HG02852 (cell line): ENCODE data around the gene LGALS3.

Experiments used
- ATAC-seq: cut with Tn5 transposase; IDR thresholded peaks from one replicate; pipeline ENCODE4 v1.9.1; 2021; ENCODE audit warnings: mild to moderate bottlenecking, moderate library complexity; ENCODE audit not compliant: unreplicated experiment

Gene LGALS3

DNA sequence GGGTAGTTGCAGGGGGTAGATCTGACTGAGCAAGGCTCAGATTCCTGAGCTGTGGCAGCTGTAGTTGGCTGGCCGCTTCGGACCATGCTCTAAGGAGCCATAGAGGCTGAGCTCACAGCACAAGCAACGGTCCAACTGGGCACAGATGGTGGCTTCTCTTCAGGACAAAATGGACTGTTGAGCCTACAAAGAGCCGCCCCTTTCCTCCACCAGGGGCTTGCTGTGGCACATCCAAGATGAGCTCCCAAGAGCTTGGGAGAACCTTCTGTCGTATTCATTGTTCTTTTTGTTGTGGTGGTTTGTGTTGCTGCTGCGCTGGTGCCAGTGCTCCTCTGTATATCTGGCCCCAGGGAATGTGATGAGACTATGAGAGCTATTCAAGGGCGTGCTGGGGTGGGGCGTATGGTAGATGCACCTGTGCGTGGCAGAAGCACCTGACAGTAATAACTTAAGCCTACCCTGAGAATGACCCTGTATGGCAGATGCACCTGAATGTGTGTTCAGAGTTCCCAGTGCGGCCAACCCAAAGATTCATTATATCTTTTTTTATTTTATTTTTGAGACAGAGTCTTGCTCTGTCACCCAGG is 17.8 kb upstream of the LGALS3 start:
- no peak for ATAC-seq

DNA sequence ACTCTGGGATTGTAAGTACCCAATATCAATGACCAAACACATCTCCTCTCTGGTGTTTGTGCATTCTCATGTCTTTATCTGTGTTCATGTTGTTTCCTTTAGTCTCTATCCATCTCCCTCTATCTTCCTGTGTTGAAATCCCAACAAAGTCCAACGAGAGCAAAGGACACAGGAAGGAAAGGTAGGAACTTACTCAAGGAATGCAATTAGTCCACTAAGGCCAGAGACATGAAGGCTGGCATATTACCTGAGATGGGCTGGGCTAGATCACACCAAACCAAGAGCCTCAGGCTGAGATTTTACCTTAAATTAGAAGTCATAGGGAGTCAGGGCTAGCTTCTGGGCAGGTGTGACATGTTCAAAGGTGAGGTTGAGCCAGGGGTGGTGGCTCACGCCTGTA is 14.3 kb upstream of the LGALS3 start:
- ATAC-seq, result no peak

DNA sequence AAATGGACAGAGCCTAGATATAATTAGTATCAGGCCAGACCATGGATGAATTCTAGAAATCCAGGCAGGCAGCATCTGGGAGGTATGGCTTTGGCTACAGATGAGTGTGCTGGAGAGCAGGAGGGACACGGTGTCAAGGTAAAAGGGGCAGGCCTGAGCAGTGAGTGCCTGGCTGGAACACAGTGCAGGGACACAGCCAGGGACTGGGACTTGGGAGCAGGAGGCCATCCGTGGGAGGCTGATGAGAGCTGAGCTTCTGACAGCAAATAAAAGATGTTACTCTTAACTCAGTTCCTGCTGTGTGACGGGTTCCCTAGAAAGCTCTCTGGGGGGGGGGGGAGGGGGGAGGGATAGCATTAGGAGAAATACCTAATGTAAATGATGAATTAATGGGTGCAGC is 13.6 kb upstream of the LGALS3 start:
- no peak for ATAC-seq

DNA sequence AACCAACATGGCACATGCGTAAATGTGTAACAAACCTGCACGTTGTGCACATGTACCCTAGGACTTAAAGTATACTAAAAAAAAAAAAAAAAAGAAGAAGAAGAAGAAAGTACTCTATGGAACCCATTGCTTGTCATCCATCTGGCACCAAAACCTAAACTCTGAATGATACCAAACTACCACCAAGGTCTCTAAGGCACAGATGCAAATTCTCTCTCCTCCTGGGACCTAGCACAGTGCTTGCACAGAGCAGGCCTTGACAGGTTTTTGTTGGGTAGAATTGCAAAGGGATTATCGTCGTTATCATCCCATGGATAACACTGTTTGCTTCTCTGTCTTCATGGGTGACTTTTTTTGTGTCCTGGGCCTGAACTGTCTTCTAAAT is 13.2 kb upstream of the LGALS3 start:
- ATAC-seq, result no peak

DNA sequence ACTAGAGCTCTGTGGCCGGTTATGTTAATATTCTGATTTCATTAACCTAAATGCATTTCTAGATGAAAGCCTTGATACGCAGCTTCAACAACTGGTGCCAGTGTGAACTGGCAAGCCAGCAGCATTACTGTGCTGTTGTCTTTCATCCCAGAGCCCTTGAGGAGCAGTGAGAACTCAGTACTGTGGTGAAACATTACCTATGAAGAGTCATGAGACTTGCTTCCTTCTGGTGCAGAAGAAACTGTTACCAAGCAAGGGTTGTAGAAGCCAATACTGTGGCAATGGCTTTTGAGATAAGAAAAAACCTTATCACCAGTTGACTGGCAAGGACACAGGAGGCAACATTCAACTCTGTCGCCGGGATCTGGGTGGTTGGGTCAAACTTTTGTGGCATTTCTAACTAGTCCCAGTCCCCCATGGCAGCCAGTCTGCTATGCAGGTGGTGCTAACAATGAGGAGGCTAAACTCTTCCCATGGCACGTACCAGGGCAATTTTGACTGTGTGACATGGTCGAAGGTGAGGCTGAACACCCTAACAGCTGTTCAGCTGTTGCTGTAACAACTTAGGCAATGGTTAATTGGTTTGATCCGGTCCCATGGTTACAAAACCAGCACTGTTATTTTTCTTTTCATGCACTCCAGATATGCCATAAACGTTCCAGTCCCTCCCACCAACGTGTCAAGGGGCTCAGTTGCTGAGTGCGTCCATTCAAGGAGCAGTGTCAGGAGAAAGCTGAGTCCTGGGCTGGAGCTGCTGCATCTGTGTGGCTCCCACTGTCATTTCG is 12.6 kb upstream of the LGALS3 start:
- ATAC-seq, result no peak

DNA sequence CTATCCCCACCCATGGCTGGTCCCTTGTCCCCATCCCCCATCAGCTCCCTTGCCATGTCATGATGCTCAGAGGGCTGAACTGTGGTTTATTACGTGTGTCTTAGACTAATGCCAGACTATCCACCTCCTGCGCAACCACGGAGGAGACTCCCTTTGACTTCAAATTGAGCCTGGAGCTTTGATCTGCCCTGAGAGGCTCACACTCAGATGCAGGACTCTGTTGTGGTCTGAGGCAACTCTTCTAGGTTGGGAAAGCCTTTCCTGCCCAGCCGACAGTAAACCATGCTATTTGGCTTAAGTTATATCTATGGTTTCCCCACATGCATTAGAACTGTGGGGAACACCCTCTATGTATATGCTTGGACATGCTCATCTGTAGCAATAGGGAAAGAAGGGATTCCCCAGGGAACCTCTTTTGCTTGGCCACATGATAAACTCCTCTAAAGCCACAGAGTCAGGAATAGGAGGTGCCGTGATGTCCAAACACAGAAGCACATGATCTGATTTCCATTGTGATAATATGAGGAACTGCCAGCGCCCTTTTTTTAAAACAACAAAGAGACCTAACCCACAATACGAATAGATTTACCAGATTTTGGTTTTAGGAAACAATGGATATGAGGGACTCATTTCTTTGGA is 11.1 kb upstream of the LGALS3 start:
- no peak for ATAC-seq

DNA sequence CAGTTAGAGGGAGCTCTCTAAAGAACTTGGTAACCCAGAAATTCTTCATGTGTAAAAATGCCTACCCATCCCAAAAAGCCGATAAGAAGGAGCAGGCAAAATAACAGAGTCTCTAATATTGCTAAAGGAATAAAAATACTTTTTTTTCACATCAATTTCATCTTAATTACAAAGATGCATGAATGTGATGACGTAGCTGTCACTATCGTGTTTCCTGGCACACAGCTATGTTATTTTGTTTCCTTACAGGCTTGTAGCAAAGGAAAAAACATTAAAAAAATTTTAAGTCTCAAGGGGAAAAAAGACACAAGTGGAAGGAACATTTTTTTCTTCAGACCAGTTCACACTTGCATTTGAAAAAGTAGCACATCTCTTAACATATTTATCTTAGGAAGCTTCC is 10.3 kb upstream of the LGALS3 start:
- no peak for ATAC-seq

DNA sequence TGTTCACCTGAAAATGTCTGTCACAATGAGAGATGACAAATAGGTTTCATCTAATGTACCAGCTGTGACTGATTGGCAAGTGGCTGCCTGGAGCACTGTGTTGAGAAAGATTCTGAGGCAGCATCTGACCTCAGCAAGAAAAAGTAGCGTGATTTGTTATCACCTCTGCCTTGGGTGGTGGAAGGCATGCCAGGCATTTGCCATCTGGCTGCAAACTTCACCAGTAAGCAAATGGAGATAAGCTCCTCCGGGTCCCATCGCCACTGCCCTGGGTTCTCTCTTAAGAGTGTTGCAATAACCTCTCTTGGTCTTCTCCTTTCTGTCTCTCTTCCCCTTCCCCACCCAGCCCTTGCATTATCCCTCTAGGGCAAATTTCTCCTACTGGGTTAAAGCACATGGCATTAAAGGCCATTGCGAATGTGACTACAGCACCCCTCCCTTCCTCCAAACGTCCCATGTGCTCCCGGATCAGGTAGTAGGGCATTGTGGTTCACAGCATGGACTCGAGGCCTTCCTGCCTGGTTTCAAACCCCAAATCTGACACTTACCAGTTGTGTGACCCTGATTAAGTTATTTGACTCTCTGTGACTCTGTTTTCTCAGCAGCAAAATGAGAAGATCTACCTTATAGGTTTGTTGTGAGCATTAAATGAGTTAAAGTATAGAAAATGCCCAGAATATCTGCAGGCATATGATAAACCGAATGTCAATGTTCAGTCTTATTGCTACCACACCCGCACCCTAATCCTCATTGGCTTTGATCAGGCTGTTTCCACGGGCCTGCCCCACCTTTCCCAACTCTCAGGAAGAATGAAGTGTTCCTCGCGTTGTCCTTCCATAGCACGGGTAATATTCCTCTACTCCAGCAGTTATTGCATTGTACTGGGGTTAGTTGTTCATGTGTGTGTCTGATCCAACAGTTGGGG is 8.2 kb upstream of the LGALS3 start:
- ATAC-seq, result no peak

DNA sequence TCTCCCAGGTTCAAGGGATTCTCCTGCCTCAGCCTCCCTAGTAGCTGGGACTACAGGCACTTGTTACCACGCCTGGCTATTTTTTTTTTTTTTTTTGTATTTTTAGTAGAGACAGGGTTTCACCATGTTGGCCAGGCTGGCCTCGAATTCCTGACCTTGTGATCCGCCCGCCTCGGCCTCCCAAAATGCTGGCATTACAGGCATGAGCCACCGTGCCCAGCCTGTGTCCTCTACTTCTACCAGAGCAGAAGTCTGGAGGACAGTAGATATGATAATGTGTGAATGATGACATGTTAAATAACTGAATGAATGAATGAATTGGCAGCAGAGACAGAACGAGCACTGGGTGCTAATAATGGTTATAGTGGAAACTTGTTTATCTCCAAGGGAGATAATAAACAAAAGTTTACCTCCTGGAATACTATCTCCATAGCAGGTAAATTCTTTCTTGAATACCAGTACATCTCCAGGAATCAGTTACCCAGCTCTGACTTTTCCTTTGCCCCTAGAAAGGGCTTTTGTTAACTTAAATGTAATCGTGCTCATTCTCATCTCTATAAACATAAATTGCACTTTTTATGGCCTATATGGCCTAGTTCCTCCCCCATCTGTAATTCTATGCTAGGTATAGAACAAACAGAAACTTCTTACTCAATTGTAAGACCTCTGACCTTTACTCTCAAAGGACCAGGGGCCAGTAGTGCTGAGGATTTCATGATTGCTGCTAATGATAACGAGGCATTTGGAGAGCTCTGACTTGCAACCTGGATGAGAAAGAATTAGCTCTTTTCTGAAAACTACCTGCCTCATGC is 7.2 kb upstream of the LGALS3 start:
- no peak for ATAC-seq

DNA sequence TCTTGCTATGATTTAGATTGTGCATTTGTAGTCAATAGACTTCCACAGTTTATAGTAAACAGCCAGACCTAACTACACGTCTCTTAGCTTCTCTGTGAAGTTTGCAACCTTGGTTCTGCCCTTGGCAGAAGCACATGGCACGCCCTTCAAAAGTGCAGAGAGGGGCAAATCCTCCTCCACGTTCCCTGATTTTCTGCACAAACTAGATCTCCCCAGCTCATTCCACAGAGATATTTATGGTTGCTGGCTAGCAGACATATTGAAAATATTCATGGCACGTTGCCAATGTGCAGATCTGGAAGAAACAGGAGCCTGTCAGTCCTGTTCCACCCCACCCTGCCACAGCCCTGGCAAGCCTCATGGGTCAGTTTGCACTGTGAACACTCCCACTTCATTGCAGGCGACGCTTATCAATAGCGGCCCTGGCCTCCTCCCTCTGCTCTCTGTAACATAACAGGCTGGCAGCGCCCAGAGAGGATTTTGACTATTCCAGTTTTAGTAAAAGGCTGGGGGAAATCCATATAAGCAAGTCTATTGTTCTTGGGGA is 6.5 kb upstream of the LGALS3 start:
- ATAC-seq, result no peak

DNA sequence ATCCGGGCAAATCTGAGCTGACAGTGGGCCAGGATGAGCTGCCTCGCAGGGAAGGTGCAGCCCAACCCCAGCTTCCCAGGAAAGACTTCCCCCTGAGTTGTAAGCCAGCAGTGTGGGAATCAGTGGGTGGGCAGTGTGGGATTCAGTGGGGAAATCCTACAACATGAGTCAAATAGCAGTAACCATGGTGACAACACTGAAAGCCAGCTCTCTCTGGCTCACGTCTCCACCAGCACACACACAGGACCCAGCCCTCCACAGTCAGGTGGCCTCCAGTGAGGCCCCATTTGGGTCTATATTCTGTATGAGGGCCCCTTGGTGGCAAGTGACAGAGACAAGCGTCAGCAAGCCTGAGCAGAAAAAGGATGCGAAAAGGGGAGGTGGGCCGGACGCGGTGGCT is 6.0 kb upstream of the LGALS3 start:
- no peak for ATAC-seq

DNA sequence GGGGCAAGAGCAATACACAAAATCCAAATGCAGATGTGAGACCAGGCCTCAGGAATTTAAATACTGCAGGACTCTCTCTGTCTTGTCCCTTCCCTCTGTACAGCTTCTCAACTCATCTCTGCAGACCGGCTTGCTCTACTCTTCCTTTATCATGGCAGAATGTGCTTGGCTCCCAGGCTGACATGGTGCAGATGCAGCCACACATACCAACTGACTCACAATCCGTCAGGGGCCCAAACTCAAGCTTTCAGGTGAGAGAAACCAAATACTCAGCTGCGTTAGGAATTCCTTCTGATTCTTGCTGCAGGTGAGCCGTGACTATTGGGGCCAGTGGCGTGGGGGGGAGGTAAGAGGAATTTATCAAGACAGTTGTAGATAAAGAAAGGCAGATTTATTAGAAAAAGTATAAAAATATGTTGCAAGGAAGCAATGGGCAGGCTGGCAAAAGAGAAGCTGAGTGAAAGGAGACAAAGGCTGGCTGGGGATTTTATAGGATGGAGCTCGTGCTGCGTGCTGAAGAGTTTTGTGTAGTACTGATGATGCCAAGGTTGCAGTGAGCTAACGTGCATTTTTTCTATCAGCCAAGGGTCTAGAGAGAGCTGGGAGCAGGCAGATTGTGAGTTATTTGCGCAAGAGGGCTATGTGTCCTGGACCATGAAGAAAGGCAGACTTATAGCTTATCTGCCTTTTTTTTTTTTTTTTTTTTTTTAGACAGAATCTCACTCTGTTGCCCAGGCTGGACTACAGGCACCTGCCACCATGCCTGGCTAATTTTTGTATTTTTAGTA is 5.0 kb upstream of the LGALS3 start:
- ATAC-seq, result no peak

DNA sequence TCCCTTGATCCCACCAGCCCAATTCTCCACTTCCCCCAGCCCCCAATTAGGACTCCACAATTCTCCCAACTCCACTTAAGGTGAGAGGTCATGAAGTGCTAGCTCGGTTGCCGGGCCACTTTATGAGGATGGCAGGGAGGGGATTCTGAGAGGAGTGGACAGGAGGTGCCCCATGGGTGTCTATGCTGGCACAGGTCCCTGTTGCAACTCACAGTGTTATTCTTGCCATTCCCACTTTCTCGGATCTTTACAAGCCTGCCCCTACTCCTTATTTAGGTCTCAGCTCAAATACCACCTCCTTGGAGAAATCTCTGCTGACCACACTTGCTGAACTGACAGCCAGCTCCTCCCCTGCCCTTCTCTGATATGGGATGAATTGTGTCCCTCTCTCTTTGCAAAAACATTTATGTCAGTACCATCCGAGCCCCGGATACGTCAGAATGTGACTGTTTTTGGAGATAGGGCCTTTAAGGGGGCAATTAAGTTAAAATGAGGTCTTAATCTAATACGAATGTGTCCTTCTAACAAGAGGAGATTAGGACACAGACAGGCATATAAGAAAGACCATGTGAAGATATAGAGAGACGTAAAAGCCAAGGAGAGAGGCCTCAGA is 4.2 kb upstream of the LGALS3 start:
- ATAC-seq, result no peak

DNA sequence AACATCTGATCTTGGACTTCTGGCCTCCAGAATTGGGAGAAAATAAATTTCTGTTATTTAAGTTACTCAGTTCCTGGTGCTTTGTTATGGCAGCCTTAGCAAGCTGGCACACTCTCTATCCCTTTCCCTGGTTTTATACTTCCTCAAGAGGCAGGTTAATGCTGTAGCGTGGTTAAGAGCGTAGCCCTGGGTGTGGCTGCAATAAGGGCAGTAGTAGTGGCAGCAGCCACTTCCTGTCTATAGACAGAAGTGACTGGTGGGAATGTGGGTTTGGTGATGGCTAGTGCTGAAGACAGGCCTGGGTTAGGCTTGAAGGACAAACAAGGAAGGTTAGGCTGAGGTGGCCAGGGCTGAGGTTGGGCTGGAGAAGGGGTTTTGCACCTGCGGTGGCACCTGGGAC is 3.6 kb upstream of the LGALS3 start:
- no peak for ATAC-seq

DNA sequence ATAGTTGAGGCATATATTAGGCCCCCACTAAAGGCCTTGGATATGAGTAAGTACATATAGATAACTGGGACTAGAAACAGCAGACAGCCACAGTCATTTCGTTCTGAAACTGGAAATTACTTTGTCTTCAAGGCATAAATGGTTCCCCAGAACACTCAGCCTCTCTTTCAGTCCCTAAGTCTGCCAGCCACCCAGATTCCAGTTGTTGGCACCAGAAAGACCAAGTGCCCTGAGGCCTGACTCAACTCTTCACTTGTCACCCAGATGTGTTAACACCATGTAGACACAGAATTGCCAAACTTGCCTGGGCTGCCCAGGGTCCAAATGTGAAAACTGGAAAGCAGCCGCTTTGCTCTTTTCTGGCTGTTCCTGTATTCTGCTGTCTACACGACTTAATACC is 3.0 kb upstream of the LGALS3 start:
- ATAC-seq, result no peak

DNA sequence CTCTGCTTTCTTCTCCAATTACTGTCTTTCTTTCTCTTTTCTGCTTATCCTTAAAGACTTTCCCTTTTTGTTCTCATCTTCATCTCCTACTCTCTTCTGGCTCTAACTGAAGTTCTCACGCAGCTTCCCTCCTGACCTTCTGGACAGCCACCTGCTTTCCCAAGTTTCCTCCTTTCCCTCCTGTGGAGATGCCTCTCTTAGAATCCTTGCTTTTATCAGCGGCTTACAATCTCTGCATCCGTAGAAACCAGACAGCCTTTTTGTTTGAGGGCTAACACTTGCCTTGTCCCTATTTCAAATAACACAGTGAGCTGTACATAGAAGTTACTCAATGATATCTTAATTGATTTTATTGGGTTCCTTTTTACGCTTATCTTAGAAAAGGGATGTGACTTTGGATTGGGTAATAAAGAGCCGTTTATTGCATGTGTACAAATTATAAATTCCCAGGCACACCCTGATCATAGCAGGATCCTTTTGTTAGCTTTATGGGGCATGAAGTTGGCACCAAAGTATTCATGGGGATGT is 2.1 kb upstream of the LGALS3 start:
- ATAC-seq, result no peak

DNA sequence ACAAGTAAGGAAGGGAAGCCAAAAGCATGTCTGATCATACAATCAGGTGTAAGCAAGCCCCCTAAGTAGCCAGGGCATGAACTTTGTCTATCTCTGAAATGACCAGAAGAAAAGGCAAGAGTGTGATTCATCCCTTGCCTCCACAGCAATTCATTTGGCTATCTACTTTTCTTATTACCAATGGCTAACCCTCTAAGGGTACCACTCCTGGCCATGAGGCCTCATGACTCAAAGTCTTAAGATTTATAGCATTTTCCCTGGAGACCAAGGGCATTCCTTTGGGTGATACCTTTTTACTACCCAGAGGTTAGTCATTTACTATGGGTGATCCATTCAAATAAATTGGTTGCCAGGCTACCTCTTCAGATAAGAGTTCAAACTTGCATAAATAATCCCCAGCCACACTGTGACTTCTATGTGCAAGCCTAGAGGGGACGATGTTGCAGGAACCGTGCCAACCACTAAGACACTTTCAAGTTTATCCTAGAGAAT is 1.5 kb upstream of the LGALS3 start:
- ATAC-seq, result no peak

DNA sequence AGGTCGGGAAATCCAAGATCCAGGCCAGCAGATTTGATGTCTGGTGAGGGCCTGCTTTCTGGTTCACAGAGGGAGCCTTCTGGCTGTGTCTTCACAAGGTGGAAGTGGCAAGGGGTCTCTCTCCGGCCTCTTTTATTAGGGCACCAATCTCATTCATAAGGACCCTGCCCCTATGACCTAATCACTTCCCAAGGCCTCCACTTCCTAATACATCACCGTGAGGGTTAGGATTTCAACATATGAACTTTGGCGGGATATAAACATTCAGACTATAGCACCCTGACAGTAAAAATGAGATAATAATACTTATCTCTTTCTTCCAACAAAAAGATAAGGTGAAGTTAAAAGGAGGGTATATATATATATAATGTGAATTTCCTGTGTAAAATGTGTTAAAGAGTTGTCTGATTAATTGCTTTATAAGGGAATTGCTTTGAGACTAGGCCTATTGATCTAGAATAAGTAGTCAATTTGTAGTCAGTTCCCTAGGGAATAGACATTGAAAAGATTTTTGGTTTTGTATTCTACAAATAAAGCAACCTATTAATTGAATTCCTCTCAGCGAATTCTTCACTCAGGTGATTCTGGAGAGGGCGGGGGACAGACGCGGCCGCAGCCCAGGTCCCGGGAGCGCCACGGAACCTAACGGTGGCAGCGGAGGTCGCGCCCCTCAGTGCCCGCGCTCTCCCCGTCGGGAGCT is 516 bp upstream of the LGALS3 start:
- ATAC-seq, result no peak
